Inflammatory macrophage (primary cell): ENCODE data around the gene UGT1A1.

Experiments used
- DNase-seq, 2 donors: peaks; one replicate each; pipeline ENCODE4 v3.0.0-alpha.2; 2020 to 2022

The UGT1A1 gene

DNA sequence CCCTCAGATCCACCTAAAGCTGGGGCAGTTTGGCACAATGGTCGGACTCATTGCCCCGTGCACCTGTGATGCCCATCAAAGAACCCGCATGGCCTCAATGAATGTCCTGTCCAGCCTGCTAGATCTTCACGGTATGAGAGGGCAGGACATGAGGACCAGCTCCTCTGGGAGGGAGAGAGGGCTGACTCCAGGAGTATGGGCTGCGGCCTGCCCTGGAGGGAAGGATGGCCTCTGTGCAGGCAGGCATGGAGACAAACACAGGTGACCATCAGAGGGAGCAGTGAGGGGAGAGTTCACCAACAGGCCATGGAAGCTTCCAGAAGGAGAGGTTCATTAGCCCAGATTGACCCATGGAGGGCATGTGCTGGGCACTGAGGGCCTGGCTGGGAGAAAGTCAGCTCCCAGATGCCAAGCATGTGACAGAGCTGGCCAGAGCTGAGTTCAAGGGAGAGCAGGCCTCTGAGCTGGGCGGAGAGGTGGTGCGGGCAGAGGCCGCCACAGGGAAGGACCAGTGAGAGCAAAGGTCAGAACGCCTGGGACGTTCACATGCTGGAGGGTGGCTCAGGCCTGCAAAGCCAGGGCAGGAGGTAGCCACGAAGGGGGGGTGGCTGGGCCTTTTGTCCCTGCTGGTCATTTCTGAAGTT is 58.0 kb downstream of the UGT1A1 start:
- DNase-seq = no peak

DNA sequence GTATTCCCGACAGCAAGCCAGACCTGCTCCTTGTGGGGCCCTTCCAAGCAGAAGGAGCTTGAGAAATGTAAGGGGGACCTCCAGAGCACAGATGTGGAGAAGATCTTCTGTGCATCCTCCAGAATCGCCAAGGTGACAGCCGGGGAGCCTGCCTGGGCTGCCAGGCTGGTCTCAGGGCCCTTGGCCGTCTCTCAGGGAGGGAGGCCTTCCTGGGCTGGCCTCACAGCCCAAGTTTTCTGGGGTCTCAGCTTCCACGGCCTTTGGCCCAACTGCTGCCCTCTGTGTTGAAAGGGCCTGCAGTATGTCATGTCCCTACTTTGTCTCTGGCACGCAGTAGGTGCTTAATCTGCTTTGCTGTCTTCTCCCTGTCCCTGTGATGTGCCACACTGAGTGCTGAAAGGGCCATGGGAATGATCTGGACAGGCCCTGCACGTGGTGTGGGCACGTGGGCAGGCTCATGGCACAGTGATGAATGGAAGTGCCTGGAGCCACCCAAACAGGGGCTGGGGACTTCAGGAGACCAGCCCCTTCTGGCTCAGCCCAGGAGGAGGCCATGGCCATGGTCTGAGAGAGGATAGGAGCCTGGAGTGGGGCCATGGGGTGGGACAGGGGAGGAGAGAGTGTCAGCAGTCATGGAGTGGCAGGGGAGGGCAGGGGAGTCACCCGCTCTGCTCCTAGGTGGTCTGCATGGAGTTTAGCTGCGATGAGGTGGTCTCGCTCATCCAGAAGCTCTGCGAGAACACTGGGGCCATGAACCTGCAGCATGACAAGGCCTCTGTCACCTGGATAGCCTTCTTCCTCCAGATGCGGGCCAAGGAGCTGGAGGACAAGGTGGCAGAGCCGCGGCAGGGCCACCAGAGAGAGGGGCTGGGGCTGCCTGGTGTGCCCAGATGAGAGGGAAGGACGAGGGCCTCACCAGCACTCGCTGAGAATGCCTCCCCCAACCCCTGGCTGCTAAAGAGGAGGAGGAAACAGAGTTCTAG is 58.9 kb downstream of the UGT1A1 start:
- DNase-seq = no peak

DNA sequence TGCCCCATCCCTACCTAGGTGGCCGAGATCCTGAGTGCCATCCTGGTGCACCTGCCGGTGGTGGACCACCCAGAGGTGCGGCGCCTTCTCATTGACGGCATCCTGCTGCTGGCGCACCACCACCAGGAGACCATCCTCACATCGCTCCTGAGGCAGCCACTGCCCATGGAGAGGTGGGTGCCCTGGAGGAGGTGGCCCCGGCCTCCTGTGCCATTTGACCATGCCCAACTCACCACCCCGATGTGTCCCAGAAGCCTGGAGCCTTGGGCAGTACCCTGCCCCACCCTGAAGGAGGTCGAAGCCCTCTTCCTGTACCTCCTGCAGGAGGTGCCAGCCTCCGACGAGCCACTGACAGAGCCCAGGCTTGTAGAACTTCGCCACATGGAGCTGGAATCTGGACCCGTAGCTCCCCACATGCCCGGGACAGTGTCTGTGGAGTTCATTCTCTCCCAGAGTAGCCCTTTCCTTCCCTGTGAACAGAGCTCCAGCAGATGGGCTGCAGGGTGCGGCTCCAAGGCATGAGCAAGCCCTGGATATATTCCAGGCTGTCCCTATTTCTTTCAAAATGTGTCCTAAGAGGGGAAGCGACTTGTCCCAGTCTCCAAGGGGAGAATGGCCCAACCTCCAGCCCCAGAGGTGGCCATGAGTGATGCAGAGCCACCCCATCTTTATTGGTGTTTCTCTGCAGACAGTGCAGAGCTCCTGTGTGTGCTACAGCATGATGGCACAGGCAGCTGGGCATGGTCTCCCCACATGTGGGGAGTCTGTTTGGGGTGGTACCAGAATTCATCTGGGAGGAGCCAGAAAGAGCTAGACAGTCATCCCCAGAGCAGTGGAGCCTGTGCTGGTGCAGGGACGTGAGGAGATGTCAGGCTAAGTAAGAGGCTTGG is 60.1 kb downstream of the UGT1A1 start:
- DNase-seq = no peak

DNA sequence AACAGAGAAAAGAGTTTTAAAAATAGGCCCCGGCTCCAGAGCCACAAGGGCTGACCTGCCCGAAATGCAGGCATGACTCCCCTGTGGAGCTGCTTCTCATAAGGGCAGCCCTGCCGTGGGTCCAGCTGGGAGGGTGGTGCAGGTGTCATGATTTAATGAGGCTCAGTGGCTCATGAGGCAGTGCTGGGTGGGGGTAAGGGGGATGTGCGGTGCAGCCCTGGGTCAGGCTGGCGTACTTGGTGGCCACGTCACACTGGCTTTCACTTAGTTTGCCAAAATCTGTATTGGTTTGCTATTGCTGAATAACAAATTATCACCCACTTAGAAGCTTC is 60.7 kb downstream of the UGT1A1 start:
- no peak for DNase-seq

DNA sequence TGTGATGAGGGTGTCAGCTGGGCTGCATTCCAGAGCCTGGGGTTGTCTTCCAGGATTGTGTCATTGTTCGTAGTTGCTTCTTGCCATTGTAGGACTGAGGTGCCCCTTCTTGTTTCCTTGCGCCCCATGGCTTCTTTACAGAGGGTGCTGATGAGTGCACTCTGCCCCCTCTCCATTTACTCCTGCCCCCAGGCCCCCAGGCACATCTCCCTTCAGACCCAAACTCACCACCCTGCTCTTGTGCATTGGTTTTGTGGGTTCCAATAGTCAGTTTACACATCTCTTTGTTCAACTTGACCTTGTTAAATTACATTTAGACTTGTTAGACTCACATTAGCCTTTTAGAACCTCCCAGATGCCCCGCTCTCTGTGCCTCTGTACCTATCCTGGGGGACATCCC is 61.1 kb downstream of the UGT1A1 start:
- DNase-seq = no peak

DNA sequence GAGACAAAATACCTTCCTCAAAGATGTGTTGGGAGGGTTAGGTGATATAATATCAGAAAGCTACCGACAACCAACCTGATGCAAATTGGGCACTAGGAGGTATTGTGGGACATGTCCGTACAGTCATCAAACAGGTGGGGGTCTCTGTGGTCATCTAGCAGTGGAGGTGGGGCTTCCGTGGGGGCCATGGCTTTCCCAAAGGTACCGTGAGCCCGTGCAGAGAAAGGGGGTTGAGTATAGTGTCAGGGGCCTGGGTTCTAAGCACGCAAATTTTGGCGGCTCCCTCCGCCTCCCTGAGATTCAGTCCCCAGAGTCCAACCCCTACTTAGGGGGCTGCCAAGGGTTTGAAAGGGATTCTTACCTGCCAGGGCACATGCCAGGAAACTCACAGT is 61.6 kb downstream of the UGT1A1 start:
- no peak for DNase-seq

DNA sequence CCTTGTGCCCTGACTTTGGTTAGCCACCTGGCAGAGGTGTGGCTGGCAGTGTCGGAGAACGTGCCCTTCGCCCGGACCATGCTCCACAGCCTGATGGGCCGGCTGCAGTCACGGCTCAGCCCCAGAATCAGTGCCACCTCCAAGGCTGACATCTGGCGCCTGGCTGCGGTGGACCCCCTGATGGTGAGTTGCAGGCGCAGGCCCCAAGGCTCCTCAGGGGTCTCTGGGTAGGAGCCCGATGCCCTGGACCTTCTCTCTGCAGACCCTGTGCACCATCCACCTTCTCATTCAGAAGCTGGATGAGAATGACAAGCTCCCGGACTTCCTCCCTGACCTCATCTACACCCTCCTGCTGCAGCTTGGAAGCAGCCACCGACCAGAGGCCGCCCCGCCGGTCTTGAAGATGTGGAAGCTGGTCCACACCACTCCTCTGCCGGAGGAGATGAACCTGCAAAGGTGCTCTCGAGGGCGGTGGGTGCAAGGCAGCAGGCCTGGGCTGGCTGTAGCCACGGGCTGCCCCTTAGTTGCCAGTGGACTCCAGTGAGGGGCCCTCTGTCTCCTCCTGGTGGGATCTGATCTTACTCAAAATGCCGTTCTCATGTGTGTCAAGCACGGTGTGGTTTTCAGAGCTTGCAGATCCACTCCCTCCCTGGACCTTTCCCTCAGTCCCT is 62.2 kb downstream of the UGT1A1 start:
- no peak for DNase-seq
